HG02970 (cell line): Measurements from ENCODE around the gene SCFD1.
"Not testable (repeated sequence)": the region's sequence is repeated elsewhere in the genome, so short reads cannot be mapped to it uniquely, and the experiment has no call there.

Experiments
- ATAC-seq: cut with Tn5 transposase; IDR thresholded peaks from one replicate; pipeline ENCODE4 v1.9.1; 2021; ENCODE audit warnings: mild to moderate bottlenecking, moderate library complexity, moderate number of reproducible peaks; ENCODE audit not compliant: unreplicated experiment, low FRiP score

Gene SCFD1

GRCh38 chr14:30607156-30607780 lies 14.9 kb upstream of the SCFD1 start:
- no peak for ATAC-seq

- no peak for ATAC-seq
Observed at GRCh38 chr14:30608533-30609006, 13.5 kb upstream of the SCFD1 start.

GRCh38 chr14:30610787-30611343 lies 11.3 kb upstream of the SCFD1 start:
- ATAC-seq, result no peak

GRCh38 chr14:30614155-30614554 lies 8.0 kb upstream of the SCFD1 start:
- no peak for ATAC-seq

GRCh38 chr14:30620178-30620577 lies 1.9 kb upstream of the SCFD1 start:
- ATAC-seq, result no peak

- ATAC-seq, result peak; percentile 7
Observed at GRCh38 chr14:30621354-30621939, 672 bp upstream of the SCFD1 start.

- ATAC-seq, result no peak
Observed at GRCh38 chr14:30623412-30624131, 1.5 kb downstream of the SCFD1 start.

- ATAC-seq, result no peak
Observed at GRCh38 chr14:30624132-30624423, 2.0 kb downstream of the SCFD1 start.

- no peak for ATAC-seq
Observed at GRCh38 chr14:30625533-30625932, 3.4 kb downstream of the SCFD1 start.

- not testable (repeated sequence) for ATAC-seq
Observed at GRCh38 chr14:30629432-30629831, 7.3 kb downstream of the SCFD1 start.

GRCh38 chr14:30630248-30630647 lies 8.1 kb downstream of the SCFD1 start:
- no peak for ATAC-seq

GRCh38 chr14:30632730-30633129 lies 10.6 kb downstream of the SCFD1 start:
- ATAC-seq, result no peak

- no peak for ATAC-seq
Observed at GRCh38 chr14:30638926-30639325, 16.8 kb downstream of the SCFD1 start.

GRCh38 chr14:30641207-30641606 lies 19.1 kb downstream of the SCFD1 start:
- ATAC-seq, result no peak

GRCh38 chr14:30644462-30644861 lies 22.3 kb downstream of the SCFD1 start:
- ATAC-seq, result not testable (repeated sequence)

GRCh38 chr14:30645600-30645999 lies 23.5 kb downstream of the SCFD1 start:
- no peak for ATAC-seq

GRCh38 chr14:30648471-30648870 lies 26.4 kb downstream of the SCFD1 start:
- ATAC-seq, result no peak

- no peak for ATAC-seq
Observed at GRCh38 chr14:30651937-30652336, 29.8 kb downstream of the SCFD1 start.

GRCh38 chr14:30655124-30655523 lies 33.0 kb downstream of the SCFD1 start:
- no peak for ATAC-seq

- no peak for ATAC-seq
Observed at GRCh38 chr14:30655658-30656057, 33.5 kb downstream of the SCFD1 start.

GRCh38 chr14:30656190-30656632 lies 34.1 kb downstream of the SCFD1 start:
- ATAC-seq, result no peak
